PC-9 (cell line): ENCODE data around the gene PC. TPM values are rescaled to one million over a fixed set of nuclear protein-coding genes. Genes with fewer than 3 reads are reported as not detected.

Experiments used
- BruUV-seq: library from RNA; stranded (reverse); fragments of 400-500 nt; replicated peaks from 2 replicates; lab custom pipeline; 2021; lab: Mats Ljungman, UMichigan
- CTCF ChIA-PET: fragments of 300-600 bp; sonication (Branson Sonifier 250); formaldehyde crosslinking; loops from one replicate; lab custom pipeline; 2022; ENCODE audit warnings: antibody characterized with exemption; lab: Charles Lee
- POLR2A ChIA-PET: fragments of 300-600 bp; sonication (Branson Sonifier 250); formaldehyde crosslinking; loops from one replicate; lab custom pipeline; 2022; ENCODE audit warnings: antibody characterized with exemption; ENCODE audit not compliant: unreplicated experiment; lab: Charles Lee
- DNase-seq, 2 experiments: peaks; one replicate each; pipeline versions ENCODE4 v3.0.0 to v3.0.0-alpha.2; 2015 to 2022; ENCODE audit warnings: mixed read lengths in 1 of 2
- H2AFZ ChIP-seq: fragments of 200-600 bp; sonication (generic); 2 replicates; pipeline ENCODE4 v1.8.1; 2017; ENCODE audit warnings: antibody characterized with exemption
- H3F3A ChIP-seq: fragments of 200-600 bp; sonication (generic); 2 replicates; pipeline ENCODE4 v1.8.1; 2017; ENCODE audit warnings: antibody characterized with exemption, mild to moderate bottlenecking, low read depth; ENCODE audit not compliant: insufficient read depth
- H3K27ac ChIP-seq: fragments of 200-600 bp; sonication (generic); 2 replicates; pipeline ENCODE4 v1.6.1; 2016; ENCODE audit warnings: mixed run types
- H3K27me3 ChIP-seq: fragments of 200-600 bp; sonication (generic); 2 replicates; pipeline ENCODE4 v1.6.1; 2016; ENCODE audit warnings: low read depth, mixed run types; ENCODE audit not compliant: insufficient read depth
- H3K36me3 ChIP-seq: fragments of 200-600 bp; sonication (generic); 2 replicates; pipeline ENCODE4 v1.6.1; 2016; ENCODE audit warnings: low read depth, mixed run types
- H3K4me1 ChIP-seq: fragments of 200-600 bp; sonication (generic); replicated peaks from 2 replicates; pipeline ENCODE4 v1.6.1; 2016; ENCODE audit warnings: mixed run types; ENCODE audit not compliant: insufficient read depth
- H3K4me2 ChIP-seq: fragments of 200-600 bp; sonication (generic); 2 replicates; pipeline ENCODE4 v1.6.1; 2017; ENCODE audit warnings: mixed run types
- H3K4me3 ChIP-seq: fragments of 200-600 bp; sonication (generic); 2 replicates; pipeline ENCODE4 v1.6.1; 2016; ENCODE audit warnings: mixed run types
- H3K79me2 ChIP-seq: fragments of 200-600 bp; sonication (generic); 2 replicates; pipeline ENCODE4 v1.6.1; 2017; ENCODE audit warnings: low read depth, mixed run types
- H3K9me2 ChIP-seq: fragments of 200-600 bp; sonication (generic); 2 replicates; pipeline ENCODE4 v1.8.1; 2017; ENCODE audit warnings: mild to moderate bottlenecking; ENCODE audit not compliant: insufficient read depth
- H3K9me3 ChIP-seq: fragments of 200-600 bp; sonication (generic); 2 replicates; pipeline ENCODE4 v1.8.1; 2016; ENCODE audit warnings: low read depth; ENCODE audit not compliant: insufficient read depth
- H4K20me1 ChIP-seq: fragments of 200-600 bp; sonication (generic); 2 replicates; pipeline ENCODE4 v1.8.1; 2017; ENCODE audit not compliant: insufficient read depth
- EZH2 ChIP-seq: fragments of 200-600 bp; sonication (generic); IDR thresholded peaks from 2 replicates; pipeline ENCODE4 v1.8.0; 2017; ENCODE audit warnings: antibody characterized with exemption, low read depth
- intact Hi-C: fragments of 100-400 bp; cut with micrococcal nuclease; formaldehyde crosslinking; loops from one replicate; pipeline ENCODE4 v1.10.0; 2022; ENCODE audit not compliant: unreplicated experiment
- total RNA-seq: library from RNA; stranded (reverse); gene quantifications from 2 replicates; pipeline ENCODE4 v1.2.3, GENCODE V29; 2021
- TF ChIP-seq, protein P1 (sequence below): fragments of 200-600 bp; sonication (generic); conservative IDR thresholded peaks from 2 replicates; pipeline ENCODE4 v1.6.1; 2017; ENCODE audit warnings: mixed run types, antibody characterized with exemption, mild to moderate bottlenecking, moderate library complexity

Gene PC
- total RNA-seq, 1 experiment from 2014 or later, result 38.9 TPM

DNA sequence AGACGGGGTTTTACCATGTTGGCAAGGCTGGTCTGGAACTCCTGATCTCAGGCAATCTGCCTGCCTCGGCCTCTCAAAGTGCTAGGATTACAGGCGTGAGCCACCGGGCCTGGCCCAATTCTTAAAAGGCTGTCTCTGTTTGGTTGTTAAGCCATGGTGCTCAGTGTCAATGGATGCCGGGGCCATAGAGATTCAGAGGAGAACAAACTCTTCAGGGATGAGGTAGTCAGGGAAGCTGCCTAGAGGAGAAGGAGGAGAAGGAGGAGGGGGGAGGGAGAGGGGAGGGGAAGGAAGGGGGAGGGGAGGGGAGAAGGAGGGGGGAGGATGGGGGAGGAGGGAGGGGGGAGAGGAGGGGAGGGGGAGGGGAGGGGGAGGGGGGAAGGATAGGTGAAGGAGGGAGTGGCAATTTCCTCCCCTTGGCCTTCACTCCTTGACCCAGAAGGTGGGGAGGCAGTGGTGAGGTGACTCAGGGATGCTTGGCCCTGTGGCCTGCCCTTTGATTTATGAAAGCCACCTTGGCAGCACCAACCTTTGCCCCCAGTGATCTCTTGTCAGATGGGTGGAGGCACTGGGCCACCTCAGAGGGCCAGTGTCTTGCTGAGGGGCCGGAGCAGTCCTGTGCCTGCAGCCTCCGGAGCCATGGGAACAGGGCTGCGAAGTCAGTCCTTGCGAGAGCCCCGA is 16.7 kb upstream of the PC start, which contains the start of gene C11orf86:
Gene C11orf86 (plus strand): TSS at position 581 of the 681 bp plus-strand sequence. CDS start 59 bp downstream, at position 640.
- no TSS peak for BruUV-seq

DNA sequence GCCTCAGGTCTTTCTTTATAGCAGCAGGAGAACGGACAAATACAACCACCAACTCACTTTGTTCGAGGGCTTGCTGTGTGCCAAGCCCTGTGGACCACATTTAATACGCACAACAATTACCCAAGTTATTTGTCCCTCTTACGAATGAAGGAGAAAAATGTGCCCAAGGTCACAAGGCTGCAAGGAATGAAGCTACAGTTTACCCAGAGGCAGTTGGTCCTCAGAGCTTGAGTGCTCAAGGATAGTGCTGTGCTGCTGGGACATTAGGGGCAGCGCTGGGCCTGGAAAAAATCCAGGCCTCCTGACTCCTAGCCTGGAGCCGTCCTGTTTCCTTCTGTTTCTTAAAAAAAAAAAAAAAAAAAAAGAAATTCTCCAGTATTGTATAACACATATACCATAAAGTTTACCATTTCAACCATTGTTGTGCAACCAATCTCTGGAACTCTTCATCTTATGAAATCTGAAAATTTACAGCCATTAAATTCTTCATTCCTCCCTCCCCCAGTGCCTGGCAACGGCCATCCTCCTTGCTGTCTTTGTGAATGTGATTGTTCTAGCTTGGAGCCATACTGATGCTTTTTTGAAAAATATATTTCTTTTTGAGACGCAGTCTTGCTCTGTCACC is 15.9 kb upstream of the PC start:
- peak overlapping the region; percentile 43; the same call in 1 of the 2 replicates for H3K4me2 ChIP-seq
- TF ChIP-seq, protein P1, sequence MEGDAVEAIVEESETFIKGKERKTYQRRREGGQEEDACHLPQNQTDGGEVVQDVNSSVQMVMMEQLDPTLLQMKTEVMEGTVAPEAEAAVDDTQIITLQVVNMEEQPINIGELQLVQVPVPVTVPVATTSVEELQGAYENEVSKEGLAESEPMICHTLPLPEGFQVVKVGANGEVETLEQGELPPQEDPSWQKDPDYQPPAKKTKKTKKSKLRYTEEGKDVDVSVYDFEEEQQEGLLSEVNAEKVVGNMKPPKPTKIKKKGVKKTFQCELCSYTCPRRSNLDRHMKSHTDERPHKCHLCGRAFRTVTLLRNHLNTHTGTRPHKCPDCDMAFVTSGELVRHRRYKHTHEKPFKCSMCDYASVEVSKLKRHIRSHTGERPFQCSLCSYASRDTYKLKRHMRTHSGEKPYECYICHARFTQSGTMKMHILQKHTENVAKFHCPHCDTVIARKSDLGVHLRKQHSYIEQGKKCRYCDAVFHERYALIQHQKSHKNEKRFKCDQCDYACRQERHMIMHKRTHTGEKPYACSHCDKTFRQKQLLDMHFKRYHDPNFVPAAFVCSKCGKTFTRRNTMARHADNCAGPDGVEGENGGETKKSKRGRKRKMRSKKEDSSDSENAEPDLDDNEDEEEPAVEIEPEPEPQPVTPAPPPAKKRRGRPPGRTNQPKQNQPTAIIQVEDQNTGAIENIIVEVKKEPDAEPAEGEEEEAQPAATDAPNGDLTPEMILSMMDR, result no peak
- TF ChIP-seq EZH2, result no peak
- peaks cover 3% of the 10 kb centered on the region; the same call in 1 of the 2 replicates for H3K9me3 ChIP-seq
- no peak overlapping the region for H3K4me3 ChIP-seq
- H3K27me3 ChIP-seq, result no peaks in the 10 kb centered on the region
- H3F3A ChIP-seq, result peaks cover 61% of the 10 kb centered on the region
- H2AFZ ChIP-seq, result no peak overlapping the region
- BruUV-seq, result no TSS peak
- intact Hi-C loops, result loop anchor here (5.0 kb wide), 1 partner anchor 92 kb away; no protein-coding TSS in a partner anchor
- no peaks in the 10 kb centered on the region for H3K79me2 ChIP-seq
- peak overlapping the region; percentile 48 for H3K27ac ChIP-seq
- ChIA-PET CTCF (interaction anchor here (0.6 kb wide), 1 partner anchor 99 kb away, joined by 3 read pairs; no protein-coding TSS in a partner anchor), POLR2A (interaction anchor here (0.5 to 0.7 kb wide), 2 partner anchors 118 to 206 kb away, joined by 3 to 4 read pairs; no protein-coding TSS in a partner anchor)
- H4K20me1 ChIP-seq, result no peaks in the 10 kb centered on the region
- no peaks in the 10 kb centered on the region for H3K36me3 ChIP-seq
- peak in 1 of 2 experiments; percentile 59 for DNase-seq
- no peaks in the 10 kb centered on the region for H3K9me2 ChIP-seq
- H3K4me1 ChIP-seq, result peaks cover 64% of the 10 kb centered on the region

More for the DNA sequence above, 16.7 kb upstream of the PC start, which contains the start of gene C11orf86:
- Histone ChIP-seq H3F3A (peaks cover 60% of the 10 kb centered on the region), H3K9me3 (peaks cover 3% of the 10 kb centered on the region; the same call in 1 of the 2 replicates), H3K27me3 (no peaks in the 10 kb centered on the region), H3K9me2 (no peaks in the 10 kb centered on the region), H3K36me3 (no peaks in the 10 kb centered on the region), H3K4me3 (no peak within 1 kb of the TSS), H3K79me2 (no peaks in the 10 kb centered on the region), H3K4me1 (peaks cover 56% of the 10 kb centered on the region), H4K20me1 (no peaks in the 10 kb centered on the region), H3K4me2 (peak within 1 kb of the TSS; percentile 50), H3K27ac (peak within 1 kb of the TSS; percentile 48), H2AFZ (no peak within 1 kb of the TSS)
- intact Hi-C loops, result loop anchor here (5.0 kb wide), 2 partner anchors 93 to 133 kb away; partner anchors contain the start of gene RCE1
- POLR2A ChIA-PET, result interaction anchor here (0.5 to 0.7 kb wide), 2 partner anchors 119 to 207 kb away, joined by 3 to 4 read pairs; no protein-coding TSS in a partner anchor
- CTCF ChIA-PET, result interaction anchor here (0.6 kb wide), 1 partner anchor 98 kb away, joined by 3 read pairs; no protein-coding TSS in a partner anchor
- TF ChIP-seq, protein P1, result no peak
- no peak for TF ChIP-seq EZH2
- DNase-seq, result peak; percentile 39 to 65

DNA sequence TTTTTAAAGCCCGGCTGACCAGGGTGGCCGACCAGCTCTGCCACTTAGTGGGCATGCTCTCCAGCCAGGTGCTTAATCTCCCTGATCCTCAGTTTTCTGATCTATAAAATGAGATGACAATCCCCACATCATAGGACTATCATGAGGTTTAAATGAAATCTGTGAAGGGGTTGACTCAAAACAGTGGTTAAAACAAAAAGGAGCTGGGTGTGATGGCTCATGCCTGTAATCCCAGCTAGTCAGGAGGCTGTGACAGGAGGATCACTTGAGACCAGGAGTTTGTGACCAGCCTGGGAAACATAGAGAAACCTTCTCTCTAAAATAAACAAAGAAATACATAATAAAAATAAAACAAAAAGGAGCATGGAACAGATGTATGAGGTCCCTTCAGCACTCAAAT is 13.3 kb upstream of the PC start:
- ChIA-PET CTCF (interaction anchor here (0.8 kb wide), 1 partner anchor 51 kb away, joined by 3 read pairs; the partner anchor contains the start of gene SYT12), POLR2A (interaction anchor here (0.5 to 0.7 kb wide), 5 partner anchors 50 to 505 kb away, joined by 3 to 5 read pairs (median 4); partner anchors contain the start of gene PELI3)
- DNase-seq, result no peak
- no peaks in the 10 kb centered on the region for H3K36me3 ChIP-seq
- no peaks in the 10 kb centered on the region for H3K27me3 ChIP-seq
- H2AFZ ChIP-seq, result no peak overlapping the region
- no peak overlapping the region for H3K4me3 ChIP-seq
- TF ChIP-seq, protein P1, result no peak
- no peak for TF ChIP-seq EZH2
- BruUV-seq, result no TSS peak
- H4K20me1 ChIP-seq, result no peaks in the 10 kb centered on the region
- H3K4me1 ChIP-seq, result peaks cover 77% of the 10 kb centered on the region
- H3K9me2 ChIP-seq, result no peaks in the 10 kb centered on the region
- H3K27ac ChIP-seq, result peak overlapping the region; percentile 83
- intact Hi-C loops, result loop anchor here (1.0 to 5.0 kb wide), 2 partner anchors 79 to 89 kb away; no protein-coding TSS in a partner anchor
- peak overlapping the region; percentile 55 for H3K4me2 ChIP-seq
- H3K9me3 ChIP-seq, result no peaks in the 10 kb centered on the region
- H3K79me2 ChIP-seq, result no peaks in the 10 kb centered on the region
- peaks cover 65% of the 10 kb centered on the region for H3F3A ChIP-seq
